ENCODE data around the gene TRPM3. TPM values are rescaled to one million over a fixed set of nuclear protein-coding genes. Genes with fewer than 3 reads are reported as not detected.

TRPM3 gene
- total RNA-seq, 4 donors from 2014 or later = under 0.01 to 0.26 (median under 0.01) TPM

- Histone ChIP-seq H3K27ac (no peak overlapping the region), H3K36me3 (no peaks in the 10 kb centered on the region), H3K27me3 (no peaks in the 10 kb centered on the region), H3K4me1 (no peaks in the 10 kb centered on the region), H3K4me3 (no peak overlapping the region), H3K9me3 (no peaks in the 10 kb centered on the region)
- TF ChIP-seq CTCF (IDR thresholded peaks at IDR 0.05) (no peak), POLR2A (IDR thresholded peaks at IDR 0.05) (no peak)
- intact Hi-C loops (cut with DNase I) = no loop called here
- no peak for DNase-seq
Measured at GRCh38 chr9:70935856-70936255, 185.6 kb downstream of the TRPM3 start.

DNA sequence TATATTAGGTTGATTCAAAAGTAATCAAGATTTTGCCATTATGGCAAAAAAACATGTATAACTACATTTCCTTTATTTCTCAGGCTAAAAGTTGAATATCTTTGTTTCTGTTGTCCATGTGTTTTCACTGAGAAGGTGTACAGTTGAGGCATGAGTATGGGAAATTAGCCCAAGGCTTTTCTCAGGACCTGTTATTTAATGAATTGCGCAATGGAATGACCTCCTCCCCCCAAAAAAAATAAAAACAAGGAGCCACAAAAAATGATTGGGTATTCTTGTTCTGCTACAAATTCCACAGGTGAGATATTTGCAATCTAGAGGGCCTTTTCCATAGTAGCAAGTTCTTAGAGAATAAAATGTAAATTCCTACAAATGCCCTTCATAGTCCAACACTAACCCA, 186.8 kb downstream of the TRPM3 start:
- Histone ChIP-seq H3K4me3 (no peak overlapping the region), H3K9me3 (no peaks in the 10 kb centered on the region), H3K27me3 (no peaks in the 10 kb centered on the region), H3K27ac (no peak overlapping the region), H3K4me1 (no peaks in the 10 kb centered on the region), H3K36me3 (no peaks in the 10 kb centered on the region)
- 77 to 100% methylated on average over 1 of the region's 1 CpG for WGBS, 2 donors
- no peak for DNase-seq
- intact Hi-C loops (cut with DNase I) = no loop called here
- TF ChIP-seq CTCF (IDR thresholded peaks at IDR 0.05) (no peak), POLR2A (IDR thresholded peaks at IDR 0.05) (no peak)

DNA sequence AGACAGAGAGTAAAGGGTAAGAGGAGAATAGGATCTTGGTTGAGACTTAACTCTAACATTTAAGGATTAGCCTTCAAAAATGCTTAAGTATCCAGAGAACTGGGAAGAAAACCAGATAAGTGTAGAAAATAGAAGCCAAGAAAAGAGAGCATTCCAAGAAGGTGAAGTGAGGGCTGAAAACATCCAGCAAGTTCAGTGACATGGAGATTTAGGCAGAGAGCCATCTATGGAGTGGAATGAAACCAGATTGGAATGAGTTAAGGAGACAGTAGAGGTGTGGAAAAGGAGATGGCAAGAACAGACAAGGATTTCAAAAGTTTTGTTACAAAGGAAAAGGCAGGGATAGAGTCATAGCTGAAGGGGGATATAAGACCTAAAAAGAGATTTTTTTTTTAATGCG, 188.1 kb downstream of the TRPM3 start:
- intact Hi-C loops (cut with DNase I) = no loop called here
- no peak overlapping the region for H3K27ac ChIP-seq
- H3K36me3 ChIP-seq = no peaks in the 10 kb centered on the region
- WGBS, 2 donors = 61 to 63% methylated on average over 1 of the region's 1 CpG
- DNase-seq = no peak
- no peak overlapping the region for H3K4me3 ChIP-seq
- H3K9me3 ChIP-seq = no peaks in the 10 kb centered on the region
- no peak for TF ChIP-seq CTCF (IDR thresholded peaks at IDR 0.05)
- TF ChIP-seq POLR2A (IDR thresholded peaks at IDR 0.05) = no peak
- H3K27me3 ChIP-seq = no peaks in the 10 kb centered on the region
- H3K4me1 ChIP-seq = no peaks in the 10 kb centered on the region

- intact Hi-C loops (cut with DNase I) = no loop called here
- Histone ChIP-seq H3K4me1 (no peaks in the 10 kb centered on the region), H3K4me3 (no peak overlapping the region), H3K36me3 (no peaks in the 10 kb centered on the region), H3K9me3 (no peaks in the 10 kb centered on the region), H3K27ac (no peak overlapping the region), H3K27me3 (no peaks in the 10 kb centered on the region)
- WGBS, 2 donors = 83 to 85% methylated on average over 1 of the region's 1 CpG
- no peak for DNase-seq
- TF ChIP-seq POLR2A (IDR thresholded peaks at IDR 0.05) (no peak), CTCF (IDR thresholded peaks at IDR 0.05) (no peak)
Measured at GRCh38 chr9:70932097-70932496, 189.3 kb downstream of the TRPM3 start.

DNA sequence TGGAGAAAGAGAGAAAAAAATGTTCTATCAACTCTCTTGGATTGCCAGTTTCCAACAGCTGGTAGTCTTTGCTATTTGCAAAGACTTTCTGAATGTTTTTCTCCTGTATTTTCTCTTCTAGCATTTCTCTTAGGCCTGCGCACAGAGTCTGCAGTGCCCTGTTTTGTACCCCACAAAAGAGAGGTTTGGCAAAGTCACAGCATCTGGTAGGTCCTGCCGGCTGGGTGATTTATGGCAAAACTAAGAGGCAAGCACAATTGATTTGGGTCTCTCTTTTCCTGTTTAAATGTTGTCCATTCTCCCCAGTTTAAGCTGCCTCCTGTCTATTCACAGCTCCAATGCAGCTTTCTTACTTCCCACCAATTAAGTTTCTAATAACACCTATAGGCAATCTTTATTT, 193.9 kb downstream of the TRPM3 start:
- no peak for TF ChIP-seq CTCF (IDR thresholded peaks at IDR 0.05)
- no peak for TF ChIP-seq POLR2A (IDR thresholded peaks at IDR 0.05)
- intact Hi-C loops (cut with DNase I) = no loop called here
- 73 to 74% methylated on average over 2 of the region's 2 CpGs for WGBS, 2 donors

More for the DNA sequence above, 193.9 kb downstream of the TRPM3 start:
- Histone ChIP-seq H3K9me3 (no peaks in the 10 kb centered on the region), H3K4me3 (no peak overlapping the region), H3K27me3 (no peaks in the 10 kb centered on the region), H3K27ac (no peak overlapping the region), H3K4me1 (peaks cover 0 to 6% (median 0%) of the 10 kb centered on the region in 3 donors), H3K36me3 (no peaks in the 10 kb centered on the region)
- DNase-seq = no peak

Data from esophagus squamous epithelium (tissue), 5 donors.